ENCODE measurements around the gene ATP8A1.

ATP8A1 gene

DNA sequence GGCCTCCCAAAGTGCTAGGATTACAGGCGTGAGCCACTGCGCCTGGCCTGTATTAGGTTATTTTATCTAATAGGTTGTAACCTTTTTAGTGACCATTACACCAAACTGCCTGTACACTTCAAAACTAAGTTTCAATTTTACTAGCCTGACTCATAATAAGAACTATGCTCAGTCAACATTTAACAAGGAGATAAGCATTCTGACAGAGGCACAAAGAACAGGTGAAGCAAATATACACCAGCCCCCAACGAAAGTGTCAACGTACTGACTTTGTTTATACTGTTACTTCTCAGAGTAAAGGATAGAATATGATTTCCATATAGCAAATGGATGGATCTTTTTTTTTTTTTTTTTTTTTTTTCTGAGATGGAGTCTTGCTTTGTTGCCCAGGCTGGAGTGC, 196.9 kb downstream of the ATP8A1 start:
- no peak for DNase-seq (ENCODE audit: low read depth)
- TF ChIP-seq, protein P1, sequence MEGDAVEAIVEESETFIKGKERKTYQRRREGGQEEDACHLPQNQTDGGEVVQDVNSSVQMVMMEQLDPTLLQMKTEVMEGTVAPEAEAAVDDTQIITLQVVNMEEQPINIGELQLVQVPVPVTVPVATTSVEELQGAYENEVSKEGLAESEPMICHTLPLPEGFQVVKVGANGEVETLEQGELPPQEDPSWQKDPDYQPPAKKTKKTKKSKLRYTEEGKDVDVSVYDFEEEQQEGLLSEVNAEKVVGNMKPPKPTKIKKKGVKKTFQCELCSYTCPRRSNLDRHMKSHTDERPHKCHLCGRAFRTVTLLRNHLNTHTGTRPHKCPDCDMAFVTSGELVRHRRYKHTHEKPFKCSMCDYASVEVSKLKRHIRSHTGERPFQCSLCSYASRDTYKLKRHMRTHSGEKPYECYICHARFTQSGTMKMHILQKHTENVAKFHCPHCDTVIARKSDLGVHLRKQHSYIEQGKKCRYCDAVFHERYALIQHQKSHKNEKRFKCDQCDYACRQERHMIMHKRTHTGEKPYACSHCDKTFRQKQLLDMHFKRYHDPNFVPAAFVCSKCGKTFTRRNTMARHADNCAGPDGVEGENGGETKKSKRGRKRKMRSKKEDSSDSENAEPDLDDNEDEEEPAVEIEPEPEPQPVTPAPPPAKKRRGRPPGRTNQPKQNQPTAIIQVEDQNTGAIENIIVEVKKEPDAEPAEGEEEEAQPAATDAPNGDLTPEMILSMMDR (IDR thresholded peaks at IDR 0.05; ENCODE audit: control insufficient read depth, insufficient read depth, low read depth, low read length, missing control alignments): no peak
- no peak overlapping the region for H3K4me3 ChIP-seq (ENCODE audit: control insufficient read depth, low read depth, low read length)

DNA sequence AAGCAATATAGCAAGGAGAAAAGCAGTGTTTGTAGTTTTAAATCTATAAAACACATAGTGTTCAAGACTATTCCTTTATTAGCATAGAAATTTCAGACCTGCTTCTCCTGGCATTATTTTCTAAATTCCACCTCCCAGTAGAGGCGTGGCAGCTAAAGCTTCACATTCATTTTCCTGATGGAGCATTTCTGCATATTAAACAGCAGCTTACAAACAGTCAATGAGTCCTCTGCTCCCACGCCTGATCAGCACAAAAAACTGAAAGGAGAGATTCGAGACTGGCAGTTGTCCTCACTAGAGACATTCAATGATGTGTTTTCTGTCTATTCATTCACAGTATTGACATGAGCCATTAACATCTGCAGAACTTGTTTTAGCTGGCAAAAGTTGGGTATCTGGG, 198.2 kb downstream of the ATP8A1 start:
- TF ChIP-seq, protein P1 (IDR thresholded peaks at IDR 0.05; ENCODE audit: control insufficient read depth, insufficient read depth, low read depth, low read length, missing control alignments): no peak
- no peak overlapping the region for H3K4me3 ChIP-seq (ENCODE audit: control insufficient read depth, low read depth, low read length)
- no peak for DNase-seq (ENCODE audit: low read depth)

DNA sequence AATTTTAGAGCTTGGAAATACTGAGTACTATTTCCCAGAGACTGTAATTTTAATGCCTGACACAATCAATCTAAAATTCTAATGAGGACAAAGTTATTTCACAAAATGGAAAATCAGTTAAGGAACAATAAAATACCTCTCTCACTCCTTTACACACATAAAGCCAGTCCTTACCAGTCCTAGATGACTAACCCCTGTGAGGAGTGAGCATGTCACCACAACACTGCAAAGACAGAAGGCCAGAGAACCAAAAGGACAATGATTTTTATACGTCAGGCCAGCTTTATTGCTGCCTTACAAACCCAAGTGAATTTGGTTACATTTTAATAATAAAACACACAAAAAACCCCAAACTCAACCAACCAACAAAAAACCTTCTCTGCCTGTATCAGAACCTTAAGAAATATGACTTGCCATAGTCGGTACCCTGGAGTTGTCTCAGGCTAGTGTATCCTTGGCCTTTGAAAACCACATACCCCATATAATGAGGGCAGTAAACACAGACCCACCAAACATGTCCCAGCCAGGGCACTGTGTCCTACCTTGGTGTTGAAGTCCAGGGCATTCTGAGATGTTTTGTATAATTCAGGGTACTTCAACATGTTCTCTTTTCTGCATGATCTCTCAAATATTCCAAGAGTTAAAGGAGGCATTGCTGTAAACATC, 202.0 kb downstream of the ATP8A1 start:
- DNase-seq (ENCODE audit: low read depth): no peak
- TF ChIP-seq, protein P1 (IDR thresholded peaks at IDR 0.05; ENCODE audit: control insufficient read depth, insufficient read depth, low read depth, low read length, missing control alignments): no peak
- H3K4me3 ChIP-seq (ENCODE audit: control insufficient read depth, low read depth, low read length): no peak overlapping the region

DNA sequence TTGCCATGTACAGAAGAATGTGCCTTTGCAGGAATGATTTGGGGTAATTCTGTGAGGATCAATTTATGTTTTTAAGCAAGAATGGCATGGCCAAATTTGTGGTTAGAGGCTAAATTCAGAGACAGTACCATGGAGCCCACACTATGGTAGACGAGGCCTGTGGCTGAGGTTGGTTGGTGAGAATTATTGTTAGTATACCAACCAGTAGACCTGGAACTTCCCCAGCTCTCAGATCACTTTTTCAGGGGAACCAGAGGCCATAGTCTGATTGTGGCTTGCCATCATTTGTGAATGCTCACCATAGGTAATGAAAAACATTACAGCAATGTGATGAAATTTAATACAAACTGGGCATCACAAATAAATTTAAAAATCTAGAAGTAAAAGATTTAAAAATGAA, 203.3 kb downstream of the ATP8A1 start:
- TF ChIP-seq, protein P1 (IDR thresholded peaks at IDR 0.05; ENCODE audit: control insufficient read depth, insufficient read depth, low read depth, low read length, missing control alignments): no peak
- H3K4me3 ChIP-seq (ENCODE audit: control insufficient read depth, low read depth, low read length): no peak overlapping the region
- DNase-seq (ENCODE audit: low read depth): no peak

DNA sequence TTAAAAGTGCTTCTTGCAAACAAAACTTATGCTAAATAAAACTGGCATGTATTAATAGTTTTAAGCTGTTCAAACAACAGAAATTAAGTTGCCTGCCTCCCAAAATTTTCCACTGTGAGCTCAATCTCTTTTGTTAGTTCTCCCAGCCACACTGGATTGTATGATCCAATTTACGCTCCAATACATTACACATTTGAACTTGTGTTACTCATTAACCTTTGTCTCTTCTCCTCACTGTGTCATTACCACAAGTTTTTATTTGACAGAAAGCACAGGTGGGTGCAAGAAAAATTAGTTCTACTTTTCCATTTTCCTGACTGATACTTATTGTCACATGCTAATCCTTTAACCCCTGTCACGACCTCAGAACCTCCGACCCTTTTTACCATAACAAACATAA, 204.1 kb downstream of the ATP8A1 start:
- TF ChIP-seq, protein P1 (IDR thresholded peaks at IDR 0.05; ENCODE audit: control insufficient read depth, insufficient read depth, low read depth, low read length, missing control alignments): no peak
- no peak for DNase-seq (ENCODE audit: low read depth)
- no peak overlapping the region for H3K4me3 ChIP-seq (ENCODE audit: control insufficient read depth, low read depth, low read length)

DNA sequence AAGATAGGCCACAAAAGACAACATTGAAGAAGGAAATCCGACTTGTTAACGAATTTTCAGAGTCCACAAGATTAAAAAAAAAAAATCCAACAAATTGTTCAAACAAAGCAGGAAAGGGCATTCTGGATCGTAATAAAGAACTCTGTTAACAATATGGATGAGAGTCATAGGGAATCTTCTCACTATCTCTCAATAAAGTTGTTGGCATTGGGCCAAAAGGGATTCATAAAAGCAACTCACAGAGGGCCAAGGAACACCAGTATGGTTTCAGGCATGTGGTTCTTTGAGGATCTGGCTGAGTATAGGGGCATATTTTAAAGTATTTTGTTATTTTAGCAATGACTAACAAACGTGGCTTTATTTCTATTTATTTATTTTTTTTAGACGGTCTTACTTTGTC, 210.1 kb downstream of the ATP8A1 start:
- no peak for DNase-seq (ENCODE audit: low read depth)
- TF ChIP-seq, protein P1 (IDR thresholded peaks at IDR 0.05; ENCODE audit: control insufficient read depth, insufficient read depth, low read depth, low read length, missing control alignments): no peak
- H3K4me3 ChIP-seq (ENCODE audit: control insufficient read depth, low read depth, low read length): no peak overlapping the region

Data from AG09309 (cell line).